ENCODE measurements around the gene LIMS2.

Gene LIMS2

GRCh38 chr2:127626175-127626574, 49.2 kb downstream of the LIMS2 start:
- Histone ChIP-seq H3K4me3 (ENCODE audit: low read depth in 1 of 2, low read length in 2 of 2) (no peak overlapping the region), H3K27me3 (ENCODE audit: control insufficient read depth in 1 of 2, insufficient read depth in 2 of 2, low read length in 2 of 2) (peaks cover 0 to 30% of the 10 kb centered on the region in 2 donors), H3K9me3 (ENCODE audit: low read length) (no peaks in the 10 kb centered on the region), H3K27ac (ENCODE audit: low read depth, low read length) (no peak overlapping the region), H3K9ac (ENCODE audit: low read length) (no peak overlapping the region), H3K4me1 (ENCODE audit: insufficient read depth, low read length) (peaks cover 17% of the 10 kb centered on the region), H3K36me3 (ENCODE audit: insufficient read depth, low read length) (no peaks in the 10 kb centered on the region)

- no peak overlapping the region for H3K27ac ChIP-seq (ENCODE audit: low read depth, low read length)
- no peak overlapping the region for H3K9ac ChIP-seq (ENCODE audit: low read length)
- H3K9me3 ChIP-seq (ENCODE audit: low read length), result no peaks in the 10 kb centered on the region
- H3K36me3 ChIP-seq (ENCODE audit: insufficient read depth, low read length), result no peaks in the 10 kb centered on the region
- peaks cover 11% of the 10 kb centered on the region for H3K4me1 ChIP-seq (ENCODE audit: insufficient read depth, low read length)
- no peak overlapping the region for H3K4me3 ChIP-seq (ENCODE audit: low read depth in 1 of 2, low read length in 2 of 2)
- H3K27me3 ChIP-seq (ENCODE audit: control insufficient read depth in 1 of 2, insufficient read depth in 2 of 2, low read length in 2 of 2), result peaks cover 0 to 30% of the 10 kb centered on the region in 2 donors
Measured at GRCh38 chr2:127625572-127625951, 49.8 kb downstream of the LIMS2 start.

- Histone ChIP-seq H3K36me3 (ENCODE audit: insufficient read depth, low read length) (no peaks in the 10 kb centered on the region), H3K9me3 (ENCODE audit: low read length) (no peaks in the 10 kb centered on the region), H3K27me3 (ENCODE audit: control insufficient read depth in 1 of 2, insufficient read depth in 2 of 2, low read length in 2 of 2) (peaks cover 0 to 30% of the 10 kb centered on the region in 2 donors), H3K9ac (ENCODE audit: low read length) (no peak overlapping the region), H3K4me3 (ENCODE audit: low read depth in 1 of 2, low read length in 2 of 2) (no peak overlapping the region), H3K4me1 (ENCODE audit: insufficient read depth, low read length) (peaks cover 5% of the 10 kb centered on the region), H3K27ac (ENCODE audit: low read depth, low read length) (no peak overlapping the region)
Measured at GRCh38 chr2:127624756-127625571, 50.4 kb downstream of the LIMS2 start.

- no peaks in the 10 kb centered on the region for H3K9me3 ChIP-seq (ENCODE audit: low read length)
- H3K36me3 ChIP-seq (ENCODE audit: insufficient read depth, low read length), result no peaks in the 10 kb centered on the region
- H3K27me3 ChIP-seq (ENCODE audit: control insufficient read depth in 1 of 2, insufficient read depth in 2 of 2, low read length in 2 of 2), result peaks cover 0 to 30% of the 10 kb centered on the region in 2 donors
- H3K4me1 ChIP-seq (ENCODE audit: insufficient read depth, low read length), result no peaks in the 10 kb centered on the region
- H3K4me3 ChIP-seq (ENCODE audit: low read depth in 1 of 2, low read length in 2 of 2), result no peak overlapping the region
- H3K27ac ChIP-seq (ENCODE audit: low read depth, low read length), result no peak overlapping the region
- H3K9ac ChIP-seq (ENCODE audit: low read length), result no peak overlapping the region
Measured at GRCh38 chr2:127624320-127624755, 51.0 kb downstream of the LIMS2 start.

GRCh38 chr2:127623388-127624319, 51.7 kb downstream of the LIMS2 start:
- H3K36me3 ChIP-seq (ENCODE audit: insufficient read depth, low read length), result no peaks in the 10 kb centered on the region
- peaks cover 0 to 30% of the 10 kb centered on the region in 2 donors for H3K27me3 ChIP-seq (ENCODE audit: control insufficient read depth in 1 of 2, insufficient read depth in 2 of 2, low read length in 2 of 2)
- H3K9ac ChIP-seq (ENCODE audit: low read length), result no peak overlapping the region
- H3K4me3 ChIP-seq (ENCODE audit: low read depth in 1 of 2, low read length in 2 of 2), result no peak overlapping the region
- no peaks in the 10 kb centered on the region for H3K9me3 ChIP-seq (ENCODE audit: low read length)
- no peaks in the 10 kb centered on the region for H3K4me1 ChIP-seq (ENCODE audit: insufficient read depth, low read length)
- H3K27ac ChIP-seq (ENCODE audit: low read depth, low read length), result no peak overlapping the region

DNA sequence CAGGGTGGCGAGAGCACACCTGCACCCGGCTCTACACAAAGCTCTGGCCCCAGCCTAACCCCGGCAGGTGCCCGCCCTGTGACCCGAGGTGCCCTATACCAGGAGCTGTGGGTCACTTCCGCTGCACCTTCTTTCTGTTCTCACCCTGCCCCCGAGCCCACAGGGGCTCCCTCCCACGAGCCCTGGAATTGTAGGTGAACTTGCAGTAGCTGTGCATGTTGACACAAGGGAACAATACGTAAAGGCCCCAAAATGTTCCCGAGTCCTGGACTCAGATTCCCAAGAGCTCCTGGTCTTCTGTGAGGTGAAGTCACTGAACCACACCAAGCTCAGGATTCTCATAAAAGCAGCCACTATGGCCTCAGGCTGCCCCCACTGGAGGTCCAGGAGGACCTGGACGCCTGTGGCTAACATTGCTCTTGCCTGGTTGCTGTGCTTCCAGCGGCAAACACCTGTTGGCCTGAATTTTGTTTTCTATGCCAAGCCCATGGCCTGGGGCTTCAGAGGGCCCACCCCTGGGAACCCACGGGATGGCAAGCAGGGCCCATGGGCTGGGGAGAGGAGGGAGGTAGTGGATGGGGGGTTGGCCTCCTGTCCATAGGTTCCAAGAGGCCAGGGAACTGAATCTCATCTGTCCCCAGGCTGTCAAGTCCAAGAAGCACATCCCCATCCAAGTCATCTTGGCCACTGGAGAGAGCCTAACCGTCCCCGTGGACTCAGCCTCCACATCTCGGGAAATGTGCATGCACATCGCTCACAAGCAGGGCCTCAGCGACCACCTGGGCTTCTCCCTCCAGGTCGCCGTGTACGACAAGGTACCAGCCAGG, 52.6 kb downstream of the LIMS2 start:
- no peaks in the 10 kb centered on the region for H3K36me3 ChIP-seq (ENCODE audit: insufficient read depth, low read length)
- H3K27me3 ChIP-seq (ENCODE audit: control insufficient read depth in 1 of 2, insufficient read depth in 2 of 2, low read length in 2 of 2), result peaks cover 0 to 30% of the 10 kb centered on the region in 2 donors
- H3K4me1 ChIP-seq (ENCODE audit: insufficient read depth, low read length), result no peaks in the 10 kb centered on the region
- no peak overlapping the region for H3K4me3 ChIP-seq (ENCODE audit: low read depth in 1 of 2, low read length in 2 of 2)
- no peaks in the 10 kb centered on the region for H3K9me3 ChIP-seq (ENCODE audit: low read length)
- no peak overlapping the region for H3K27ac ChIP-seq (ENCODE audit: low read depth, low read length)
- no peak overlapping the region for H3K9ac ChIP-seq (ENCODE audit: low read length)

- peaks cover 0 to 30% of the 10 kb centered on the region in 2 donors for H3K27me3 ChIP-seq (ENCODE audit: control insufficient read depth in 1 of 2, insufficient read depth in 2 of 2, low read length in 2 of 2)
- H3K9me3 ChIP-seq (ENCODE audit: low read length), result no peaks in the 10 kb centered on the region
- H3K4me3 ChIP-seq (ENCODE audit: low read depth in 1 of 2, low read length in 2 of 2), result no peak overlapping the region
- no peaks in the 10 kb centered on the region for H3K36me3 ChIP-seq (ENCODE audit: insufficient read depth, low read length)
- H3K4me1 ChIP-seq (ENCODE audit: insufficient read depth, low read length), result no peaks in the 10 kb centered on the region
- no peak overlapping the region for H3K27ac ChIP-seq (ENCODE audit: low read depth, low read length)
- H3K9ac ChIP-seq (ENCODE audit: low read length), result no peak overlapping the region
Measured at GRCh38 chr2:127621981-127622431, 53.3 kb downstream of the LIMS2 start.

DNA sequence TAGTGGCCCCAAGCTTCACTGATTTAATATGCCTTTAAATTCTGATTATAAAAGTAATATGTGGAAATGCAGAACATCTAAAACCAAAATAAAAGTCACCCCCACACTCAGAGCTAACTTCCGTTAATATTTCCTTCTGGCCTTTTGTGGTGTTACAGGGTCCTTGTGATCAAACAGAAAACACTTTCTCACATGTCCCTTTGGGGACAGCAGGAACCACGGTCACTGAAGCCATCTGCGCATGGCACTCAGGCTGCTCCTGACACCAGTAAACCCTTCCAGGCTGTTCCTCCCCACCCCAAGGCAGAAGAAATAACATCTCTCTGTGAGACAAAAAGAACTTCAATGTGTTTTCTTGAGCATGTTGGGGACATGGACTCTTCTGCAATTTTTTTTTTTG, 54.5 kb downstream of the LIMS2 start:
- Histone ChIP-seq H3K9me3 (ENCODE audit: low read length) (no peaks in the 10 kb centered on the region), H3K9ac (ENCODE audit: low read length) (no peak overlapping the region), H3K27ac (ENCODE audit: low read depth, low read length) (no peak overlapping the region), H3K4me1 (ENCODE audit: insufficient read depth, low read length) (no peaks in the 10 kb centered on the region), H3K27me3 (ENCODE audit: control insufficient read depth in 1 of 2, insufficient read depth in 2 of 2, low read length in 2 of 2) (peaks cover 0 to 30% of the 10 kb centered on the region in 2 donors), H3K36me3 (ENCODE audit: insufficient read depth, low read length) (no peaks in the 10 kb centered on the region), H3K4me3 (ENCODE audit: low read depth in 1 of 2, low read length in 2 of 2) (no peak overlapping the region)

DNA sequence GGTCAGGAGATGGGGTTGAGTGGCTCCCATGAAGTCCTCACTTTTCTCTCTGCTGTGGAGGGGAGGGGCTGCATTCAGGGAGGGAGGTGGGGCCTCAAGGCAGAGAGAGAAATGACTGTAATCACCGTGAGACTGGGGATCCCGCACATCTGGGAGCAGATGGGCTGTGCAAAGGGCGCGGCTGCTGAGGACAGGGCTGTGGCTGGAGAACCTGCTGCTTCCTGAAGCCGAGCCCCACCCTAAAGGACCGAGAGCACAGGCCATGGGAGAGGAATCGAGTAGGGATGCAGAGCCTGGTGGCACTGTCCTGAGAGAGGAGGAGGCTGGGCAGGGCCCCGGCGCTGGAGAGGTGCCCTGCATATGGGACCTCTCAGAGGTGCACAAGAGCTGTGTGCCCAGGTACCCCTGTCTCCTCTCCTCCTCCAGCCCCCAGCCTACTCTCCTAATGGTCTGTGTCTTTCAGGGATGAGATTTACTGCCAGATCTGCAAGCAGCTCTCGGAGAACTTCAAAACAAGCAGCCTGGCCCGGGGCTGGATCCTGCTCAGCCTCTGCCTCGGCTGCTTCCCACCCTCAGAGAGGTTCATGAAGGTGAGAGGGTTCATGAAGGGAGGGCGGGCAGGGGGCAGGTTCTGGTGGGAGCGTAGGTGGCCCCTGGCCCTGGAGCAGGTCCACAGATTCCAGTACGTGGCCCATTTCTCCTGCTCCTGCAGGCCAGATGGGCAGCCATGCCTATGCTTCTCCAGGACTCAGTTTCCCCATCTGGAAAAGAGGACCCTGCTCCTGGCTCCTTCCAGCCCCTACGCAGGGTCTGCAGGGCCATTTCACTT, 55.2 kb downstream of the LIMS2 start:
- Histone ChIP-seq H3K9ac (ENCODE audit: low read length) (no peak overlapping the region), H3K27me3 (ENCODE audit: control insufficient read depth in 1 of 2, insufficient read depth in 2 of 2, low read length in 2 of 2) (peaks cover 0 to 29% of the 10 kb centered on the region in 2 donors), H3K4me1 (ENCODE audit: insufficient read depth, low read length) (no peaks in the 10 kb centered on the region), H3K27ac (ENCODE audit: low read depth, low read length) (no peak overlapping the region), H3K36me3 (ENCODE audit: insufficient read depth, low read length) (no peaks in the 10 kb centered on the region), H3K9me3 (ENCODE audit: low read length) (no peaks in the 10 kb centered on the region), H3K4me3 (ENCODE audit: low read depth in 1 of 2, low read length in 2 of 2) (no peak overlapping the region)

DNA sequence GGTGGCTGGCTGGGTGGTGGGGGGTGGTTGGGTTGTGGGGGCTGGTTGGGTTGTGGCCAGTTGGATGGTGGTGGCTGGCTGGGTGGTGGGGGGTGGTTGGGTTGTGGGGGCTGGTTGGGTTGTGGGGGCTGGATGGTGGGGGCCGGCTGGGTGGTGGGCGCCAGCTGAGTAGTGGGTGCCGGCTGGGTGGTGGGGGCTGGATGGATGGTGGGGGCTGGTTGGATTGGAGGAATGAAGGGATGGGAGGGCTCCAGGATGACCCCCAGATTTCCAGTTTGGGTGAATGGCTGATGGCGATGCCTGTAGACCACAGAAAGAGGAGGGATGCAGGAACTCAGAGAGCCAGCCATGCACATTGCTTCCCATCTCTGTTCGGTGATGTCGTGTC, 56.1 kb downstream of the LIMS2 start:
- Histone ChIP-seq H3K9me3 (ENCODE audit: low read length) (no peaks in the 10 kb centered on the region), H3K9ac (ENCODE audit: low read length) (no peak overlapping the region), H3K4me3 (ENCODE audit: low read depth in 1 of 2, low read length in 2 of 2) (no peak overlapping the region), H3K27me3 (ENCODE audit: control insufficient read depth in 1 of 2, insufficient read depth in 2 of 2, low read length in 2 of 2) (peaks cover 0 to 21% of the 10 kb centered on the region in 2 donors), H3K27ac (ENCODE audit: low read depth, low read length) (no peak overlapping the region), H3K4me1 (ENCODE audit: insufficient read depth, low read length) (no peaks in the 10 kb centered on the region), H3K36me3 (ENCODE audit: insufficient read depth, low read length) (no peaks in the 10 kb centered on the region)
